ENCODE results near the gene CEP41.

DNA sequence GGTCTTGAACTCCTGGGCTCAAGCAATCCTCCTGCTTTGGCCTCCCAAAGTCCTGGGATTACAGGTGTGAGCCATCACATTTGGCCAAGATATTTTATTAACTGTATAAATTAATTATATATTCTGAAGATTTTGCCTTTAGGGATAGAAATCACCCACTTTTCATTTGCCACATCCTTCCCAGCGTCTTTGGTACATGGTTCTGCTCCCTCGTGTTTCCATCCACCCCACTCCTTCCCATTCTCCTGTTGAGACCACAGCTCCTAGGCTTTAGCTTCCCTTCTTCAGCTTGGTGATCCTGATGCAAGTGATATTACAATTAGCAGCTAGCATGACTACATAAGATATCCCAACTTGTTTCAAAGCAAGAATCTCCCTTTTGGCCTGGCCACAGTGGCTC is 52.1 kb downstream of the CEP41 start:
- TF ChIP-seq, protein P1, sequence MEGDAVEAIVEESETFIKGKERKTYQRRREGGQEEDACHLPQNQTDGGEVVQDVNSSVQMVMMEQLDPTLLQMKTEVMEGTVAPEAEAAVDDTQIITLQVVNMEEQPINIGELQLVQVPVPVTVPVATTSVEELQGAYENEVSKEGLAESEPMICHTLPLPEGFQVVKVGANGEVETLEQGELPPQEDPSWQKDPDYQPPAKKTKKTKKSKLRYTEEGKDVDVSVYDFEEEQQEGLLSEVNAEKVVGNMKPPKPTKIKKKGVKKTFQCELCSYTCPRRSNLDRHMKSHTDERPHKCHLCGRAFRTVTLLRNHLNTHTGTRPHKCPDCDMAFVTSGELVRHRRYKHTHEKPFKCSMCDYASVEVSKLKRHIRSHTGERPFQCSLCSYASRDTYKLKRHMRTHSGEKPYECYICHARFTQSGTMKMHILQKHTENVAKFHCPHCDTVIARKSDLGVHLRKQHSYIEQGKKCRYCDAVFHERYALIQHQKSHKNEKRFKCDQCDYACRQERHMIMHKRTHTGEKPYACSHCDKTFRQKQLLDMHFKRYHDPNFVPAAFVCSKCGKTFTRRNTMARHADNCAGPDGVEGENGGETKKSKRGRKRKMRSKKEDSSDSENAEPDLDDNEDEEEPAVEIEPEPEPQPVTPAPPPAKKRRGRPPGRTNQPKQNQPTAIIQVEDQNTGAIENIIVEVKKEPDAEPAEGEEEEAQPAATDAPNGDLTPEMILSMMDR (conservative IDR thresholded peaks at IDR 0.05; ENCODE audit: low read depth in 2 of 2), result no peak
- TF ChIP-seq POLR2AphosphoS5 (IDR thresholded peaks at IDR 0.05; ENCODE audit: low read depth) (no peak), JUNB (IDR thresholded peaks at IDR 0.05; ENCODE audit: unreplicated experiment) (no peak), EZH2 (IDR thresholded peaks at IDR 0.05; ENCODE audit: low read depth, unreplicated experiment) (no peak), EZH2phosphoT487 (IDR thresholded peaks at IDR 0.05; ENCODE audit: unreplicated experiment) (no peak), NANOG (IDR thresholded peaks at IDR 0.05; ENCODE audit: borderline replicate concordance) (no peak), CREB1 (CRISPR knock-in tag; IDR thresholded peaks at IDR 0.05; ENCODE audit: low read depth) (no peak)
- TF ChIP-seq, protein P2, sequence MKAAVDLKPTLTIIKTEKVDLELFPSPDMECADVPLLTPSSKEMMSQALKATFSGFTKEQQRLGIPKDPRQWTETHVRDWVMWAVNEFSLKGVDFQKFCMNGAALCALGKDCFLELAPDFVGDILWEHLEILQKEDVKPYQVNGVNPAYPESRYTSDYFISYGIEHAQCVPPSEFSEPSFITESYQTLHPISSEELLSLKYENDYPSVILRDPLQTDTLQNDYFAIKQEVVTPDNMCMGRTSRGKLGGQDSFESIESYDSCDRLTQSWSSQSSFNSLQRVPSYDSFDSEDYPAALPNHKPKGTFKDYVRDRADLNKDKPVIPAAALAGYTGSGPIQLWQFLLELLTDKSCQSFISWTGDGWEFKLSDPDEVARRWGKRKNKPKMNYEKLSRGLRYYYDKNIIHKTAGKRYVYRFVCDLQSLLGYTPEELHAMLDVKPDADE (IDR thresholded peaks at IDR 0.05), result no peak
- TF ChIP-seq, protein P3, sequence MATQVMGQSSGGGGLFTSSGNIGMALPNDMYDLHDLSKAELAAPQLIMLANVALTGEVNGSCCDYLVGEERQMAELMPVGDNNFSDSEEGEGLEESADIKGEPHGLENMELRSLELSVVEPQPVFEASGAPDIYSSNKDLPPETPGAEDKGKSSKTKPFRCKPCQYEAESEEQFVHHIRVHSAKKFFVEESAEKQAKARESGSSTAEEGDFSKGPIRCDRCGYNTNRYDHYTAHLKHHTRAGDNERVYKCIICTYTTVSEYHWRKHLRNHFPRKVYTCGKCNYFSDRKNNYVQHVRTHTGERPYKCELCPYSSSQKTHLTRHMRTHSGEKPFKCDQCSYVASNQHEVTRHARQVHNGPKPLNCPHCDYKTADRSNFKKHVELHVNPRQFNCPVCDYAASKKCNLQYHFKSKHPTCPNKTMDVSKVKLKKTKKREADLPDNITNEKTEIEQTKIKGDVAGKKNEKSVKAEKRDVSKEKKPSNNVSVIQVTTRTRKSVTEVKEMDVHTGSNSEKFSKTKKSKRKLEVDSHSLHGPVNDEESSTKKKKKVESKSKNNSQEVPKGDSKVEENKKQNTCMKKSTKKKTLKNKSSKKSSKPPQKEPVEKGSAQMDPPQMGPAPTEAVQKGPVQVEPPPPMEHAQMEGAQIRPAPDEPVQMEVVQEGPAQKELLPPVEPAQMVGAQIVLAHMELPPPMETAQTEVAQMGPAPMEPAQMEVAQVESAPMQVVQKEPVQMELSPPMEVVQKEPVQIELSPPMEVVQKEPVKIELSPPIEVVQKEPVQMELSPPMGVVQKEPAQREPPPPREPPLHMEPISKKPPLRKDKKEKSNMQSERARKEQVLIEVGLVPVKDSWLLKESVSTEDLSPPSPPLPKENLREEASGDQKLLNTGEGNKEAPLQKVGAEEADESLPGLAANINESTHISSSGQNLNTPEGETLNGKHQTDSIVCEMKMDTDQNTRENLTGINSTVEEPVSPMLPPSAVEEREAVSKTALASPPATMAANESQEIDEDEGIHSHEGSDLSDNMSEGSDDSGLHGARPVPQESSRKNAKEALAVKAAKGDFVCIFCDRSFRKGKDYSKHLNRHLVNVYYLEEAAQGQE (IDR thresholded peaks at IDR 0.05; ENCODE audit: unreplicated experiment), result no peak

All from GM23338 (cell line).